IMR-90 (cell line): Measurements from ENCODE around the gene TRMT1.
A peak's percentile ranks its signal among the peaks of the same experiment; 100 is the strongest.

Experiments used
- CTCF ChIP-seq: conservative IDR thresholded peaks from 2 replicates; pipeline ENCODE4 v1.5.1; 2012; ENCODE audit warnings: mild to moderate bottlenecking, low read depth, low read length, improper control_type of control experiment
- RAD21 ChIP-seq: IDR thresholded peaks from 2 replicates; pipeline ENCODE4 v1.6.1; 2012; ENCODE audit warnings: low read length, improper control_type of control experiment
- RCOR1 ChIP-seq: IDR thresholded peaks from 2 replicates; pipeline ENCODE4 v1.6.1; 2012; ENCODE audit warnings: mild to moderate bottlenecking, low read length, improper control_type of control experiment; ENCODE audit not compliant: insufficient replicate concordance

- peak; percentile 36 for TF ChIP-seq CTCF
- TF ChIP-seq RCOR1 = no peak
- peak; percentile 20; the same call in 1 of the 2 replicates for TF ChIP-seq RAD21
Measured at GRCh38 chr19:13151605-13152355, 35.2 kb upstream of the TRMT1 start.
